ENCODE measurements around the gene RBM4.
A peak's percentile ranks its signal among the peaks of the same experiment; 100 is the strongest.

Gene RBM4

DNA sequence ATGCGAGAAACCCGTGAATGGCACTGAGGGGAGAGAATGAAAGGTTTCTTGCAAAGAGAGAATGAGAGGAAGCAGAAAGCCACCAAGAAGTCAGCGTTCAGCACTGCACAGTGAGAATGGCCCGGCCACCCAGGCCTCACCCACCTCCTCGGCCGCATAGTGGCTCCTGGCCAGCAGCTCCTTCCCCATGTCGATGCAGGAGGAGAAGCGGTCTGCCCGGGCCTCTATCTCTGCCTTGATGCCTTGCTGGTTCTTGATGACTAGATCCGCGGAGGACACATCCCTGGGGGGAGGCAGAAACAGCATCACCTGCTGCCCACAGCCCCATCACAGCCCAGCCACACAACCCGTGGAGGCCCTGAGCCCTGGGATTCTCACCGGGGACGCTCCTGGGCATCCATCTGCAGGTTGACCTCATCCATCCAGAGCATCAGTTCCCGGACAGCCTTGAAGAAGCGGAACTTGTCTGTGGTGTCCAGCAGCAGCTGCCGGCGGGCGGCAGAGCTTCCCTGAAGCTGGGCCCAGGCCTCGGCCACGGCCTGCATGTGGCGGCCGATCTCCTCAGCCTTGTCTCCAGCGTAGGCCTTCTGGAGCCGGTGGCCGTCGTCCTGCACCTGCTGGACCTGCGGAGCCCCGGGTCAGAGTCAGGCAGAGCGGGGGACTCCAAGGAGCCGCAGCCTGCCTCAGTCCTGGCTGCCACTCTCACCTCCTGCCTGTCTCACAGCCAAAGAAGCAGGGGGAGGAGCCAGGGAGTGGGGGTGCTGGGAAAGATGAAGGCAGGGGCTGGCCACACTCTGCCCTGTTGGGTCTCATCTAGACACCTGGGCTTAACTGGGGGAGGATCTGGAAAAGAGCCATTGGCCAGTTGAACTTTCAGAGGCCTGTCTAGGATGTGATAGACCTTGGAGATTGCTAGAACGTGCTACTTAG lies 51.4 kb downstream of the RBM4 start:
- no peak for DNase-seq

DNA sequence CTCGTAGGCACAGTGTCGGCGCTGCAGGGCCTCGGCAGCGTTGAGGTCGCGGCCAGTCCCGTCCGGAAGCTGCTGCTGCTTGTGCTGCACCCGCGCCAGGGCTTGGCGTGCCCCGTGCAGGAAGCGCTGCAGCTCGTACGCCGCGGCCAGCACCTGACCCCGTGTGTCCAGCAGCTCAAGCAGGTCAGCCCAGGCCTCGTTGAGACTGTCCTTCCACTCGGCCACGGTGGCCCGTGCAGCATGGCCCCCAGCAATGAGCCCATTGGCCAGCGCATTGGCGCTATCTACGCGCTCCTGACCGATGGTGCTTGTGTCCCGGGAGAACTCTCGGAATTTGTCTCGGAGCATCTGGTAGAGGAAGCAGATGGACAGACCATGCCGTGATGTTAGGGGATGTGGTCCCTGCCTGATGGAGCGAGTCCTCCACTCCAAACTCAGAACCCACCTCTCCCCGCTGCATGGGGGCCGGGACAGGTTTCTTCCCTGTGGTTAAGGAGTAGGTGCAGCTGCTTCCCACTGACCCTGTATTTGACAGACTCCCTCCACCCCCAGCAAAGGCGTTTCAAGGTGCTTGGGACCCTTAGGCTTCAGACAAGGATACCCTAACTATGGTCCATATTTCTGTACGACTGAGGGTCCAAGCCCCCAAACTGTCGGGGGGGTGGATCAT lies 52.9 kb downstream of the RBM4 start:
- DNase-seq = no peak

DNA sequence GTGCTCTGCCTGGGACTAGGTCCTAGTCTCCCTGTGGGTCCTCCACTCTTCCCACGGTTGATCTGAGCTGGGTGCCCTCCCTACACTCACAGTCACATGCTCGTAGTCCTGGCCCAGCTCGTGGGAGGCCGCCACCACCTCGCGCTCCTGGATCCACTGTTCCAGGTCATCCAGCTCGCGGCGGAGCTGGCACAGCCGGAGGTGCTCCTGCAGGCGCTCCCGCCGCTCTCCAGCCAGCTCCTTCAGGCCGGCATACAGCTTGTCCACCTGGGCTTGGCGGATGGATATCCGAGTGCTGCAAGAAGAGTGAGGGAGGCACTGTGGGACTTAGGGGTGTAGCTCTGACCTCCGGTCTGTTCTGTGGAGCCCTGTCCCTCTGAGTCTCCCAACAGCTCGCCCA lies 53.9 kb downstream of the RBM4 start:
- DNase-seq = no peak

DNA sequence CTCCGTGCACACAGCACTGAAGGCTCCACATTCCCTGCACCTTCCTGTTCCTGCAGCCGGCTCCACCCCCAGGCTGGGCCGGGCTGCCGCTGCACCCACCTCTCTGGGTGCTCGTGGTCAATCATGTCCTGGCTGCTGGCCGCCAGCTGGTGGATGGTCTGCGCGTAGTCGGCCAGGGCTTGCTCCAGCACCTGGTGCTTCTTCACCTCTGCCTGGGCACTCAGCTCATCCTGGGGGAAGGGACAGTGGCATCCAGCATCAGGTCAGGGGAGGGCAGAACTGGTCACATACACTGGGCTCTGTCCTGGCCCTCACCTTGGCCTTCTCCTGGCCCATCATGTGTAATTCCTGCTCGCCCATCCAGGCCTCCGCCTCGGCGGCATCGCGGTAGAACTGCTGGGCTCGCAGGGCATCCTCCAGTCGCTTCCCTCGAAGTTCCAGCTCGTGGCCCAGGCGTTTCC lies 54.4 kb downstream of the RBM4 start:
- DNase-seq = no peak

DNA sequence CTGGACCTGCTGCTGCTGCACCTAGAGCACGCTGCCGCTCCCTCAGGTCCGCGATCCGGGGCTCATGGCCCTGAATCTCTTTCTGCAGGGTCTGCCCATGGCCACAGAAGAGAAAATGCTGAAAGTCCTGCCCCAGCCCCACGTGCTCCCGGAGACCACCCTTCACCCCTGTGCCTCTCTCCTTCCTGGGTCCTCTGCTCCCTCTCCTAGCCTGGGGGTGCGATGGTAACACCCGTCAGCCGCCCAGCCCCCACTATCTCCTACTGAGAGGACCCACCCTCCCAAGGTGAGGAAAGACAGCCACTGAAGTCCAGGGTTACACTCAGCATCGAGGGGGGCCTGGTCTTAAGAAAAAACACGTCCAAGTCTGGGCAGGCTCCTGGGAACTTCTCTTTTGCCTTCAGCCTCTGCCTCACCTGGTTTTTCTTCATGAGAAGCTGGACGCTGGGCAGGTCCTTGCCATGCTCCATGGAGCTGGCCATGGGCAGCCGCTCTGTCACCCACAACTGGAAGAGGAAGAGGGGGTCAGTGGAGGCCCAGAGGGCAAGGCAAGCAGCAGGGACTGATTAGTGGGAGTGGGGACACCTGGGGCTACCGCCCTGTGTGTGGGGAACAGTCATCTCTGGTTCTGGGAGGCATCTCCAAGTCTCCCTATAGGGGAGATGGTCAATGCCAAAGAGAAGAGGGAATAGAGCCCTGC lies 55.0 kb downstream of the RBM4 start:
- no peak for DNase-seq

DNA sequence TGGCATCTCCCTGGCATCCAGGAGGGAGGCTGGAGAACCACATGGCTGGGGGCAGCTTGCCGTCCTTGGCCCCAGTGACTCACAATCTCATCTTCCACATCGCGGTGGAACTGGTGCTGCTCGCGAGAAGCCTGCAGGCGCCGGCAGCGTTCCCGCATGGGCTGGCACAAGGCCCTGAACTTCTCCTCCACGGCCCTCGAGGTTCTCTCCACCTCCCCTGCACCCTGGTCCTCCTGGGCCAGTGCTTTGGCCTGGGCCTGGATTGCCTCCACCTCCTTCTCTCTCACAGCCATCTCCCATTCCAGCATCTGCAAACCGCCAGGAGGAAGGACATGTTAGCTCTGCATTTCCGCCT lies 55.5 kb downstream of the RBM4 start:
- no peak for DNase-seq

DNA sequence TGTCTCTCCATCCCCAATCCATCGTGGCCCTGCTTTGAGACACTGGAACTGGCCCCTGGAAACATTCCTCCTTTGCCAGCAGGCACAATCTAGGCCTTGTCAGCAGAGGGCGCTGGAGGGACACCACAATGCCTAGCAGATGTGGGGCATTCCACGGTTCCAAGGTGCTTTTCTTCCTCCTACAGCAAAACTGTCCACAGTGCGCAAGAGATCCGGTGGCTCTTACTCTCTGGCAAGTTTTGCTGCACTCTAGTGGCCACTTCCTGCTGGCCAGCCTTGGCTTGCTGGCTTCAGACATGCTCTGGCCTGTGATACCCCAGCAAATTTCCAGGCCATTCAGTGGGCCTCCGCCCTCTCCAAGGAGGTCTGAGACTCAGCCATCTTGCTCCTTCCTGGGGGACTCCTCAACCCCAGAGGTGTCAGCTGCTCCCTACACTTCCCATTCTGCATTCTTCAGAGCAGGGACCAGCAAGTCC lies 56.3 kb downstream of the RBM4 start:
- peak; percentile 94 for DNase-seq
